ENCODE measurements around the gene GALNTL6.

DNA sequence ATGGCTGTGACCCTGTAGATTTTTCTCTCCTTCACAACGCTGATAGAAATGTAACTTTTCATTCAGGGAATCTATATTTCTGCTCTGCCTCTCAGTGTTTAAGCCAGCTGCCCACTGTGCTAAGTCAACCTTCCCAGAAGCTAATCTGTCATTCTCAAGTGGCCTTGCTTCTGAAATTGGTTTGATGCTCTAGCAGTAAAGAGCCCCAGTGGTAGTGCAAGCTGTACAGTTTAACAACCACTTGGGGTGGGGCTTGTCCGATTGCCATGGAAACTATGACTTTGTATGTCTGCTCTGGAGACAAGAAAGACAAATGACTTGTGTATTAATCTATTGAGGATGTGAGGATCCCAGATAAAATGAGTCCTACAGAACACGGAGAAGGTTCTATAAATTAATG, 734.5 kb downstream of the GALNTL6 start:
- TF ChIP-seq, protein P1, sequence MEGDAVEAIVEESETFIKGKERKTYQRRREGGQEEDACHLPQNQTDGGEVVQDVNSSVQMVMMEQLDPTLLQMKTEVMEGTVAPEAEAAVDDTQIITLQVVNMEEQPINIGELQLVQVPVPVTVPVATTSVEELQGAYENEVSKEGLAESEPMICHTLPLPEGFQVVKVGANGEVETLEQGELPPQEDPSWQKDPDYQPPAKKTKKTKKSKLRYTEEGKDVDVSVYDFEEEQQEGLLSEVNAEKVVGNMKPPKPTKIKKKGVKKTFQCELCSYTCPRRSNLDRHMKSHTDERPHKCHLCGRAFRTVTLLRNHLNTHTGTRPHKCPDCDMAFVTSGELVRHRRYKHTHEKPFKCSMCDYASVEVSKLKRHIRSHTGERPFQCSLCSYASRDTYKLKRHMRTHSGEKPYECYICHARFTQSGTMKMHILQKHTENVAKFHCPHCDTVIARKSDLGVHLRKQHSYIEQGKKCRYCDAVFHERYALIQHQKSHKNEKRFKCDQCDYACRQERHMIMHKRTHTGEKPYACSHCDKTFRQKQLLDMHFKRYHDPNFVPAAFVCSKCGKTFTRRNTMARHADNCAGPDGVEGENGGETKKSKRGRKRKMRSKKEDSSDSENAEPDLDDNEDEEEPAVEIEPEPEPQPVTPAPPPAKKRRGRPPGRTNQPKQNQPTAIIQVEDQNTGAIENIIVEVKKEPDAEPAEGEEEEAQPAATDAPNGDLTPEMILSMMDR (IDR thresholded peaks at IDR 0.05; ENCODE audit: insufficient read depth, low read depth, low read length) = no peak
- TF ChIP-seq EZH2 (IDR thresholded peaks at IDR 0.05; ENCODE audit: insufficient read depth, low read length) = no peak
